ENCODE results near the gene TTLL6. TPM values are rescaled to one million over a fixed set of nuclear protein-coding genes. Genes with fewer than 3 reads are reported as not detected.

The TTLL6 gene
- total RNA-seq, 2 experiments from 2014 or later: not detected

- Mint-ChIP-seq H3K27me3 (peaks cover 30% of the 10 kb centered on the region), H3K4me3 (no peak overlapping the region), H3K4me1 (no peaks in the 10 kb centered on the region), H3K27ac (no peak overlapping the region), H3K9me3 (ENCODE audit: low read depth) (no peaks in the 10 kb centered on the region), H3K36me3 (ENCODE audit: low read depth) (no peaks in the 10 kb centered on the region)
- ATAC-seq (peak; percentile 84), DNase-seq (peak; percentile 46)
- ChIA-PET CTCF (interaction anchor here (0.5 to 3.1 kb wide), 10 partner anchors 8 to 155 kb away, joined by 3 to 37 read pairs (median 3); no protein-coding TSS in a partner anchor), POLR2A (no interaction called here)
- intact Hi-C loops (cut with DNase I, micrococcal nuclease): loop anchor here (1.0 to 2.0 kb wide), 2 partner anchors 67 to 113 kb away; no protein-coding TSS in a partner anchor
These were observed 25.6 kb downstream of the TTLL6 start for GRCh38 chr17:48791128-48792032.

GRCh38 chr17:48790607-48791127, 26.4 kb downstream of the TTLL6 start:
- peaks cover 31% of the 10 kb centered on the region for H3K27me3 Mint-ChIP-seq
- no peaks in the 10 kb centered on the region for H3K9me3 Mint-ChIP-seq (ENCODE audit: low read depth)
- no peak overlapping the region for H3K27ac Mint-ChIP-seq
- H3K4me3 Mint-ChIP-seq: no peak overlapping the region
- no peaks in the 10 kb centered on the region for H3K36me3 Mint-ChIP-seq (ENCODE audit: low read depth)
- intact Hi-C loops (cut with DNase I, micrococcal nuclease): loop anchor here (1.0 to 2.0 kb wide), 2 partner anchors 66 to 112 kb away; no protein-coding TSS in a partner anchor
- ChIA-PET CTCF (interaction anchor here (0.5 to 3.1 kb wide), 10 partner anchors 9 to 154 kb away, joined by 3 to 37 read pairs (median 3); no protein-coding TSS in a partner anchor), POLR2A (no interaction called here)
- DNase-seq: no peak
- no peak for ATAC-seq
- no peaks in the 10 kb centered on the region for H3K4me1 Mint-ChIP-seq

GRCh38 chr17:48787828-48788227, 29.2 kb downstream of the TTLL6 start:
- intact Hi-C loops (cut with DNase I, micrococcal nuclease): no loop called here
- no peak overlapping the region for H3K27ac Mint-ChIP-seq
- H3K4me3 Mint-ChIP-seq: no peak overlapping the region
- H3K4me1 Mint-ChIP-seq: no peaks in the 10 kb centered on the region
- DNase-seq: no peak
- H3K36me3 Mint-ChIP-seq (ENCODE audit: low read depth): no peaks in the 10 kb centered on the region
- H3K9me3 Mint-ChIP-seq (ENCODE audit: low read depth): no peaks in the 10 kb centered on the region
- ATAC-seq: no peak
- ChIA-PET POLR2A (no interaction called here), CTCF (interaction anchor here (0.8 to 2.7 kb wide), 5 partner anchors 12 to 515 kb away, joined by 3 to 6 read pairs (median 5); partner anchors contain the start of gene PRAC2)
- H3K27me3 Mint-ChIP-seq: peaks cover 20% of the 10 kb centered on the region

- CTCF ChIA-PET: interaction anchor here (0.9 to 1.4 kb wide), 4 partner anchors 11 to 446 kb away, joined by 3 to 4 read pairs (median 3); no protein-coding TSS in a partner anchor
- no peak overlapping the region for H3K4me3 Mint-ChIP-seq
- no peaks in the 10 kb centered on the region for H3K4me1 Mint-ChIP-seq
- no peaks in the 10 kb centered on the region for H3K9me3 Mint-ChIP-seq (ENCODE audit: low read depth)
- no peaks in the 10 kb centered on the region for H3K36me3 Mint-ChIP-seq (ENCODE audit: low read depth)
- DNase-seq (no peak), ATAC-seq (no peak)
- peaks cover 12% of the 10 kb centered on the region for H3K27me3 Mint-ChIP-seq
- POLR2A ChIA-PET: no interaction called here
- intact Hi-C loops (cut with DNase I, micrococcal nuclease): no loop called here
- H3K27ac Mint-ChIP-seq: no peak overlapping the region
These were observed 37.6 kb downstream of the TTLL6 start for GRCh38 chr17:48779421-48779820.

GRCh38 chr17:48776602-48777001, 40.4 kb downstream of the TTLL6 start:
- no peaks in the 10 kb centered on the region for H3K9me3 Mint-ChIP-seq (ENCODE audit: low read depth)
- CTCF ChIA-PET: interaction anchor here (0.6 to 1.0 kb wide), 3 partner anchors 12 to 105 kb away, joined by 3 to 4 read pairs (median 3); no protein-coding TSS in a partner anchor
- POLR2A ChIA-PET: no interaction called here
- no peaks in the 10 kb centered on the region for H3K4me1 Mint-ChIP-seq
- peaks cover 19% of the 10 kb centered on the region for H3K27me3 Mint-ChIP-seq
- H3K36me3 Mint-ChIP-seq (ENCODE audit: low read depth): no peaks in the 10 kb centered on the region
- DNase-seq (no peak), ATAC-seq (no peak)
- intact Hi-C loops (cut with DNase I, micrococcal nuclease): no loop called here
- H3K4me3 Mint-ChIP-seq: no peak overlapping the region
- H3K27ac Mint-ChIP-seq: no peak overlapping the region

- DNase-seq (no peak), ATAC-seq (no peak)
- H3K27ac Mint-ChIP-seq: no peak overlapping the region
- intact Hi-C loops (cut with DNase I, micrococcal nuclease): no loop called here
- no peak overlapping the region for H3K4me3 Mint-ChIP-seq
- no peaks in the 10 kb centered on the region for H3K9me3 Mint-ChIP-seq (ENCODE audit: low read depth)
- ChIA-PET POLR2A (no interaction called here), CTCF (no interaction called here)
- H3K36me3 Mint-ChIP-seq (ENCODE audit: low read depth): no peaks in the 10 kb centered on the region
- H3K4me1 Mint-ChIP-seq: no peaks in the 10 kb centered on the region
- H3K27me3 Mint-ChIP-seq: peaks cover 25% of the 10 kb centered on the region
These were observed 43.8 kb downstream of the TTLL6 start for GRCh38 chr17:48773245-48773644.

GRCh38 chr17:48770954-48771353, 46.1 kb downstream of the TTLL6 start:
- intact Hi-C loops (cut with DNase I, micrococcal nuclease): no loop called here
- no peak for DNase-seq
- H3K4me1 Mint-ChIP-seq: no peaks in the 10 kb centered on the region
- ChIA-PET CTCF (interaction anchor here (1.1 kb wide), 1 partner anchor 94 kb away, joined by 5 read pairs; no protein-coding TSS in a partner anchor), POLR2A (no interaction called here)
- H3K27ac Mint-ChIP-seq: no peak overlapping the region
- H3K27me3 Mint-ChIP-seq: peaks cover 29% of the 10 kb centered on the region
- no peaks in the 10 kb centered on the region for H3K9me3 Mint-ChIP-seq (ENCODE audit: low read depth)
- no peak overlapping the region for H3K4me3 Mint-ChIP-seq
- no peak for ATAC-seq
- H3K36me3 Mint-ChIP-seq (ENCODE audit: low read depth): no peaks in the 10 kb centered on the region

- ATAC-seq: no peak
- ChIA-PET CTCF (interaction anchor here (0.5 to 2.6 kb wide), 10 partner anchors 10 to 520 kb away, joined by 3 to 11 read pairs (median 3); no protein-coding TSS in a partner anchor), POLR2A (no interaction called here)
- no peak for DNase-seq
- Mint-ChIP-seq H3K36me3 (ENCODE audit: low read depth) (no peaks in the 10 kb centered on the region), H3K27ac (no peak overlapping the region), H3K27me3 (peaks cover 23% of the 10 kb centered on the region), H3K9me3 (ENCODE audit: low read depth) (no peaks in the 10 kb centered on the region), H3K4me3 (no peak overlapping the region), H3K4me1 (no peaks in the 10 kb centered on the region)
- intact Hi-C loops (cut with DNase I, micrococcal nuclease): no loop called here
These were observed 47.9 kb downstream of the TTLL6 start for GRCh38 chr17:48769009-48769675.

- Mint-ChIP-seq H3K9me3 (ENCODE audit: low read depth) (no peaks in the 10 kb centered on the region), H3K4me3 (no peak overlapping the region), H3K4me1 (no peaks in the 10 kb centered on the region), H3K27ac (no peak overlapping the region), H3K36me3 (ENCODE audit: low read depth) (no peaks in the 10 kb centered on the region), H3K27me3 (peaks cover 32% of the 10 kb centered on the region)
- ChIA-PET CTCF (interaction anchor here (0.9 to 1.8 kb wide), 8 partner anchors 9 to 111 kb away, joined by 3 to 8 read pairs (median 4); no protein-coding TSS in a partner anchor), POLR2A (no interaction called here)
- ATAC-seq (no peak), DNase-seq (no peak)
- intact Hi-C loops (cut with DNase I, micrococcal nuclease): no loop called here
These were observed 49.7 kb downstream of the TTLL6 start for GRCh38 chr17:48767263-48767774.

- no peak for DNase-seq
- Mint-ChIP-seq H3K4me3 (no peak overlapping the region), H3K4me1 (no peaks in the 10 kb centered on the region), H3K36me3 (ENCODE audit: low read depth) (no peaks in the 10 kb centered on the region), H3K27ac (no peak overlapping the region), H3K27me3 (peaks cover 49% of the 10 kb centered on the region), H3K9me3 (ENCODE audit: low read depth) (no peaks in the 10 kb centered on the region)
- ChIA-PET CTCF (interaction anchor here (0.6 to 2.2 kb wide), 5 partner anchors 24 to 321 kb away, joined by 3 to 10 read pairs (median 3); no protein-coding TSS in a partner anchor), POLR2A (no interaction called here)
- intact Hi-C loops (cut with DNase I, micrococcal nuclease): no loop called here
- ATAC-seq: no peak
These were observed 55.9 kb downstream of the TTLL6 start for GRCh38 chr17:48761114-48761513.

- Mint-ChIP-seq H3K36me3 (ENCODE audit: low read depth) (no peaks in the 10 kb centered on the region), H3K27me3 (peaks cover 56% of the 10 kb centered on the region), H3K4me3 (no peak overlapping the region), H3K27ac (no peak overlapping the region), H3K4me1 (no peaks in the 10 kb centered on the region), H3K9me3 (ENCODE audit: low read depth) (no peaks in the 10 kb centered on the region)
- intact Hi-C loops (cut with DNase I, micrococcal nuclease): no loop called here
- DNase-seq: no peak
- CTCF ChIA-PET: interaction anchor here (0.6 to 2.2 kb wide), 3 partner anchors 29 to 322 kb away, joined by 3 to 10 read pairs (median 3); no protein-coding TSS in a partner anchor
- ATAC-seq: no peak
- POLR2A ChIA-PET: no interaction called here
These were observed 56.6 kb downstream of the TTLL6 start for GRCh38 chr17:48760411-48760810.

All from activated CD4-positive, alpha-beta T cell treated with anti-CD3 and anti-CD28 coated beads for 36 hours (primary cell).